Stimulated activated CD8-positive, alpha-beta memory T cell treated with anti-CD3 and anti-CD28 coated beads, Interleukin-12 subunit alpha, Interleukin-12 subunit beta, amount 100 ng/mL, for 24 hours (primary cell): ENCODE data around the gene MID2.
"Not testable (repeated sequence)": the region's sequence is repeated elsewhere in the genome, so short reads cannot be mapped to it uniquely, and the experiment has no call there.

Experiments
- DNase-seq: peaks from one replicate; pipeline ENCODE4 v3.0.0-alpha.2; 2020; ENCODE audit errors: extremely low read depth

The MID2 gene

DNA sequence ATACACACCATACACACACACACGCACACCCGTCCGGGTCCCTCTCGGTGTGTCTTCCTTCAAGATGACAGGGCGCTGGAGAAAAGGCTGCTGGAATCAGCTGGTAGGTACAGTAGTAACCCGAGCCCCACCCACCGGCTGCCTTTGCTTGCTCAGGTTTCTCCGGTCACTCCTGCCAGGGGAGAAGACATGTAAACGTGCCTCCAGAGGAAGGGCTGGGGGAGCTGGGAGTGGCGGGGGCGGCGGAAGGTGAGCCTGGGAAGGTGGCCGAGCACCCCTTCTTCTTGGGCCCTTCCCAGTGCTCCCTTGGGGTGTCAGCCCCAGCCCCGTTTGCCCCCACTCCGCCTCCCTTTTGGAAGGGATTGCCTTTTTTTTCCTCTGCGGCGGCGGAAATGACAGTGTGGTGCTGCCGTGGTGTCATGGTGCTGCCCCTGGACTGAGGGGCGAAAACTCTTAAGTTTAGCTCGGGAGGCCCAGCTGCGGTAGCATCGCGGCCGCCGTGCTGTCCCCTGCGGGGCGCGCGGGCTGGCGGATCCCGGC is at the start of gene MID2:
TSS of gene MID2 (plus strand) at position 169 of the 540 bp plus-strand sequence. CDS start 561 bp downstream, outside the sequence.
- DNase-seq, result no peak

- DNase-seq, result peak; percentile 44
Measured at GRCh38 chrX:107776649-107777535, 48.8 kb upstream of the MID2 start.

- DNase-seq, result no peak
Measured at GRCh38 chrX:107777536-107777832, 48.2 kb upstream of the MID2 start, which contains the start of gene NCBP2L. Gene NCBP2L (plus strand): TSS chrX:107777733. CDS start chrX:107794221, 16,488 bp downstream.

DNA sequence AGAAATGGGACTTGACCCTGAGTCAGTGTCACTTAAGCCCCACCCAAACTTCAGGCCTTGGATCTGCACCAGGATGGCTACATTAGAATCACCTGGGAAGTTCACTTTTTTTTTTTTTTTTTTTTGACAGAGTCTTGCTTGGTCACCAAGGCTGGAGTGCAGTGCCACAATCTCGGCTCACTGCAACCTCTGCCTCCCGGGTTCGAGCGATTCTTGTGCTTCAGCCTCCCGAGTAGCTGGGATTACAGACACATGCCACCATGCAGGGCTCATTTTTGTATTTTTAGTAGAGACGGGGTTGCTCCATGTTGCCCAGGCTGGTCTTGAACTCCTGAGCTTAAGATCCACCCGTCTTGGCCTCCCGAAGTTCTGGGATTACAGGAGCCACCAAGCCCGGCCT is 45.1 kb upstream of the MID2 start:
- no peak for DNase-seq

- DNase-seq, result no peak
Measured at GRCh38 chrX:107787827-107788226, 37.8 kb upstream of the MID2 start.

DNA sequence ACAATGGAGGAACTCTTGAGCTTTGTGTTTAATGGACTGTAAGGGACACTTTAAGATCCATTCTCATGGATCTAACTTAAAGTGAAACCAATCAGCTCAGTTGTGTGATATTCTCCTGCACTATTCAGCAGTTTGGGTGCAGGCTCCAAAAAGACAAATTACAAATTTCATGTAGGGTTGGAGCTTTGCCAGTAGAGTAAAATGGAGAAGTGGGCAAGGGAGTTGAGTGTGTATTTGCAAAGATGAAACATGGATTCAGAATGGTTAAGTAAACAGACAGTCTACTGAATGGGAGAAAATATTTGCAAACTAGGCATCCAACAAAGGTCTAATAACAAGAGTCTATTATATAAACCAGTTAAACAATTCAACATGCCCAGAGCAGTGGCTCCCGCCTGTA is 21.2 kb upstream of the MID2 start:
- no peak for DNase-seq

DNA sequence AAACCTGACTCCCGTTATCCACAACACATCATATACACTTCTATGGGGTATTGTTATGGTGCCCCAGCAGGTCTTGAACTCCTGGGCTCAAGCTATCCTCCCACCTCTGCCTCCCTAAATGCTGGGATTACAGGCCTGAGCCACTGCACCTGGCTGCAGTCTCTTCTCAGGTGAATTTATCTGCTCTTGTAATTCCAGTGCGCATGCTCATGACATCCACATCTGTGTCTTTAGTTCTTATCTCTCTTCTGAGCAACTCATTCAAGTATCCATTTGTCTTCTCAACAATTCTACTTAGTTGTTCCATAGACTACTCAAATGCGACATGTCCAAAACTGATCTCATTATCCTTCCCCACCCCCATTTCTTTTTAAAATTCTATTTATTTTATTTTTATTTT is 20.5 kb upstream of the MID2 start:
- no peak for DNase-seq

- DNase-seq, result not testable (repeated sequence)
Measured at GRCh38 chrX:107810053-107810452, 15.6 kb upstream of the MID2 start.

GRCh38 chrX:107818900-107819521 is 6.7 kb upstream of the MID2 start:
- no peak for DNase-seq

DNA sequence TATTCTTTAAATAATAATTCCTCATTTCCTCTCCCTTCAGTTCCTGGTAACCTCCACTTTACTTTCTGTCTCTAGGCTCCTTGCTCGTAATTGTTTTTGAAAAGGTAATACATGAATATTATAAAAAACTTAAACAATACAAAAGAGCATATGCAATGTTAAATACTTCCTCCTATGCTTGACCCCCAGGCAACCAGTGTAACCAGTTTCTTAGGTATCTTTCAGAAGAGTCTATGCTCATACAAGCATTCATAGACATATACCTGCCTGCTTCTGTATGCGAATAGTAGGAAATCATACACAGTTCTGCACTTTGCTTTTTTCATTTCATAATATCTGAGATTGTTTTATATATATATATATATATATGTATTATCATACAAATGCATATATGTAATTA is 2.6 kb upstream of the MID2 start:
- no peak for DNase-seq

DNA sequence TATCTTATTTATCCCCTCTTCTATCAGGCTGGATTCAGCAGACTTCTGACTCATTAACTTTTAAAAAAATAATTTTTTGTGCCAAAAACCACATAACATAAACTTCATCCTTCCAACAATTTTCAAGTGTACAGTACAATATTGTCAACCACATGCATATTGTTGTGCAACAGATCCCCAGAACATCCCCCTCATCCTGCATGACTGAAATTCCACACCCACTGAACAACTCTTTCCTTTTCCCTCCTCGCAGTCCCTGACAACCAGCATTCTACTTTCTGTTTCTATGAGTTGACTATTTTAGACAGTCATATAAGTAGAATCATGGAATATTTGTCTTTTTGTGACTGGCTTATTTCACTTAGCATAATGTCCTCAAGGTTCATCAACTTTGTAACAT is 2.2 kb upstream of the MID2 start:
- no peak for DNase-seq

GRCh38 chrX:107826238-107827029 is 768 bp downstream of the MID2 start:
- no peak for DNase-seq

DNA sequence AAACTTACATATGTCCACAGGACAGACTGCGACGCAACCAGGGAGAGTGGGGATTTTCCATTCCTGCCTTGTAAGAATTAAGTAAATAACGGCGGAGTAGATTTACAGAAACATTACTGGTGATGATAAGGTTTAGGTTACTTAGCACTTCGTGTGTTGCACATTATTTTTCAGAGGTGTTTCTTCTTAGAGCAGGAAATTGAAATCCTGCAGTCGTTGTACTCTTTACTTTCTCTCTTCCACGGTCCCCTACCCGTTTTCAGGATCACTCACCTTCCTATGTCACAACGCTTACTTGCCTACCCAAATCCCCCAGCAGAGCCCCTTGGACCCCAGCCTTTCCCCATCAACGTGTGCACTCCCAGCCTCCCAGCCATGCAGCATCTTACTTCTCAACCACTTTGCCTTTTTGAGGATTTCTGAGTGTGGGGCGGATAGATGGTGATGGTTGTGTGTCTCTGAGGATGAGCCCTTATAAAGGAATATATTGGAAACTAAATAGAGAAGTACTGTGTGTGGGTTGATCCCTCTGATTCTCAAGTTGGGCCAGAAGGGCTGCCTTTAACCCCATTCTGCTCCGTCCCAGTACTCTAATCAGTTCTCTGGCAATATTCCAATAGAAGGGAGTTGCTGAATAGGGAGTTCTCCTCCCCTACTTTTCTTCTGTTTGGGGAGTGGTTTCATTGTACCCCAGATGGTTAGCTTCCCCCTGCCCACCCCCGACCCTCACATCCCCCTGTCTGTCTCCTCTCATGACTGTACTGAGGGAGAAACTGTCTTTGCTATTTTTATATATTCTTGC is 1.6 kb downstream of the MID2 start:
- DNase-seq, result no peak

- no peak for DNase-seq
Measured at GRCh38 chrX:107827852-107828251, 2.2 kb downstream of the MID2 start.

GRCh38 chrX:107829878-107830277 is 4.2 kb downstream of the MID2 start:
- DNase-seq, result no peak

- no peak for DNase-seq
Measured at GRCh38 chrX:107831071-107831730, 5.5 kb downstream of the MID2 start.

GRCh38 chrX:107834275-107835201 is 8.9 kb downstream of the MID2 start:
- no peak for DNase-seq

- DNase-seq, result no peak
Measured at GRCh38 chrX:107836958-107837357, 11.3 kb downstream of the MID2 start.

- no peak for DNase-seq
Measured at GRCh38 chrX:107840971-107841370, 15.3 kb downstream of the MID2 start.
